ENCODE measurements around the gene FAM89B.

Gene FAM89B

GRCh38 chr11:65591939-65592857, 19.9 kb downstream of the FAM89B start:
- DNase-seq: no peak

DNA sequence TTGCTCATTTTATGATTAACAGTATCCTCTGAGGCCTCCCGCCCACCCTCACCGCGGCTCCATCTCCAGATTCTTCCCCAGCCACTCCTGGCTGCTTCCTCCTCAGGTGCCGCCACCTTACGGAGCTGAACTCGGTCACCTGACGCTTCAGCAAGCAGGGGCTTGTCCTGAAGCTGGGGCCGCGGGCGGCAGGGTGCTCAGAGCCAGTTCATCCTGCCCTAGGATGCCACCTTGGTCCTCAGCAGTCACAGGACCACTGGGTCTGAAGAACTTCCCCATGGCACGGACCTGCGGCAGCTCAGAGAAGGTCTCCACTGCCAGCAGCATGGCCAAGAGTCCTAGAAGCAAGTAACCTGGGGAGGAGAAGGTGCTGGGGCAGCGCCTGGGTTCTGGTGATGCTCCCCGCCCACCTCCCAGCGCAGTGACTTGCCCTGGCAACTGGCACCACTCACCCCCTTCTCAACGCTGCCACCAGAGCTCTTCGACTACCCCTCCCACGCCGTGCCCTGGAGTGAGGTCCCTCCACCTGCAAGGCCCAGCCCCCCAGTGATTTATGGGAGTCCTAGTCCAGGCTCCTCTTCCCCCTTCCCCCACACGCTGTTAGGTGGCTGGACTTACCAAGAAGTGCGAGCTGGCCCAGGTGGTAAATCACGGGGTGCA, 20.6 kb downstream of the FAM89B start:
- no peak for DNase-seq

- DNase-seq: peak; percentile 75
Measured at GRCh38 chr11:65593518-65594414, 21.4 kb downstream of the FAM89B start.

DNA sequence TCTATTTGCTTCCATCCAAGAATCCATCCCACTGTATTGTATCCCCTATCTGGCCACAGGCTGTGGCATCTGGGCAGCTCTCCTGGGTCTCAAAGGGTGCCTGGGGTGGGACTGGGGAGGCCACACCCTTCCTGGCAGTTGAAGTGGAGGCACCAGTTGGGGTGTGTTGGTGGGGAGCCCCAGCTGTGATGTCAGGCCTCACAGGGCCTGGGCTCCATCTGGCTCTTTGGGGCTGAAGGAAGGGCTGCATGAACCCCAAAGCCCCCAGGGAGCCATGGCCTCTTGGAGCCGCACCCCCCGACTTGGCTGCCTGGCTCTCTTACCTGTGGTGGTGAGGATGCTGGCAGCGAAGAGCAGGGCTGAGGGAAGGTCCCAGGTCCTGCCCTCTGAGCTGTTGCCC, 22.8 kb downstream of the FAM89B start:
- peak; percentile 75 for DNase-seq

DNA sequence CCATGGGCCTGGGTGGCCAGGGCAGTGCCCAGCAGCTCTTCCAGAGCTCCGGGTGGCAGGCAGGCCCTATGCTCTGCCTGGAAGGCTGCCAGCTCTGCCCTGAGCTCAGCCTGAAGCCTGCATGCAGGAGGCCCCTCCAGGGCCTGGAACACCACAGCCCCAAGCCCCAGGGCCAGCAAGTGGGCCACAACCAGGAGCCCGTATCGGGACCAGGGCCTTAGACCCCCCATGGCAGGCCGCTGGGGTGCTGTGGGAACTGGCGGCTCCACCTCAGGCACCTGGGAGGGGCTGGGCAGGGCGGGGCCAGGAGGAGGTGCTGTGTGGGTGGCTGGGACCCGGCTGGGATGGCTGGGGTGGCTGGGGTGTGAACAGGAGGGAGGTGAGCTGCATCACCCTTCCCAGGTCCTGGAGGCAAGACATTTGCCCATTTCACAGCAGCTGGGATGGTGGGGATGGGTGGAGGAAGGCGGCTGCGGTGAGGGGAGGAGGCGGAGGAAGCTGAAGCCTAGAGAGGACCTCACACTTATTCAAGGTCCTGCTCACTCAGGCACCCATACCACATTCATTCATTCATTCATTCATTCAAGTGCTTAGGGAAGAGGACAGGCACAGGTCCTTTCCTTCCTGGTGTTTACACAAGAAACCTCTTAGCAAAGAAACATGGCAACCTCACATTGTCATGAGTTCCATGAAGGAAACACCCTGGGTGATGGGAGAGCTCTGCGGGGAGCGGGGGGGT, 23.4 kb downstream of the FAM89B start, which contains the start of gene KCNK7:
Gene KCNK7 (minus strand): TSS at position 258 of the 739 bp plus-strand sequence. CDS start 28 bp downstream, at position 230.
- DNase-seq: peak; percentile 65

GRCh38 chr11:65596520-65596919, 24.2 kb downstream of the FAM89B start:
- DNase-seq: no peak

GRCh38 chr11:65598258-65598699, 25.9 kb downstream of the FAM89B start:
- no peak for DNase-seq

DNA sequence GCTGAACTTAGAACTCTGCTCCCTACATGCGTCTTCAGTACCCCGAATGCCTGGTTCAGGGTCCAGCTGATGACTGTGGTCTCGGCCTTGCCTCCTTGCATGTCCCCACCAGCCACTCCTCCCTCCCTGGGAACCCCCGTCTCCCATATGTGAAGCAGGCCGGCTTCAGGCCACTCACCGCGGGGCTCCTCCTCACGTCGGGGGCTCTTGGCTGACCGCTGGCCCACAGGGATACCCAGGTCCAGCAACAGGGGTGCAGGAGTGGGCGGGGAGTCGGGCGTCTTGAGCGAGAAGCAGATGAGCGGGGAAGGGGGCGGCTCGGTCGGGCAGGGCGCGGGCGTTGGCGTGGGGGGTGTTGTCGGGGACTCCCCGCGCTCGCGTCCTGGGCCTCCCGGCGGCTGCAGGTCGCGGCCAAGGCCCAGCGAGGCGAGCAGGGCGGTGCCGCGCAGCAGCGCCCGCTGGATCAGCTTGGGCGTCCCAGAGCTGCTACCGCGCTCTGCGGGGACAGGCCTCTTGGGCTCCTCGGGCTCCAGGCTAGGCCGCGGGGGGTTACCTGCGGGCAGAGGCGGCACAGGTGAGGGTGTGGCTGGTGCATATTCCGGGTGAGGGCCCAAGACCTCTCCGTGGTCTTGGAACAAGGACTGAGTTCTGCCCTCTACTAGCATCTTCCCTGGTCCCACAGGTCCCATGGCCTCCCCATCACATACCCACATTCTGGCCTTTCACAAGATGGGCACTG, 27.0 kb downstream of the FAM89B start:
- no peak for DNase-seq

GRCh38 chr11:65599955-65600246, 27.6 kb downstream of the FAM89B start:
- DNase-seq: no peak

DNA sequence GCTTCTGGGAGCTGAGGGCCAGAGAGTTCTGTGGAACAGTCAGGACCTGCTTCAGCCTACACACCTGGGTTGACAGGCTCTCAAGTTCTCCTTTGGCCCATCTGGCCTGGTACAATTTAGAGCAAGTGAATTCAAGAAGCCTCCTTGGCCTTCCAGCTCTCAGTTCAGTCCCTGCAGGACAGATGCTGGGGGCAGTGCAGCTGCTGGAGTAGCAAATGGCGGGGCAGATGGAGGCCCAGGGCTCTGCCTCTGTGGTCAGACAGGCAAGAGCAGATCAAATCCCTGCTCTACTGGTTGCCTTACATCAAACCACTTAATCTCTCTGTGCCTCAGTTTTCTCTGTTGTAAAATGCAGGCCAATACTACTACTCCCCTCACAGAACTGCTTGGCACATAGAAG, 31.9 kb downstream of the FAM89B start:
- DNase-seq: no peak

- DNase-seq: peak; percentile 52
Measured at GRCh38 chr11:65606876-65607613, 34.7 kb downstream of the FAM89B start.

DNA sequence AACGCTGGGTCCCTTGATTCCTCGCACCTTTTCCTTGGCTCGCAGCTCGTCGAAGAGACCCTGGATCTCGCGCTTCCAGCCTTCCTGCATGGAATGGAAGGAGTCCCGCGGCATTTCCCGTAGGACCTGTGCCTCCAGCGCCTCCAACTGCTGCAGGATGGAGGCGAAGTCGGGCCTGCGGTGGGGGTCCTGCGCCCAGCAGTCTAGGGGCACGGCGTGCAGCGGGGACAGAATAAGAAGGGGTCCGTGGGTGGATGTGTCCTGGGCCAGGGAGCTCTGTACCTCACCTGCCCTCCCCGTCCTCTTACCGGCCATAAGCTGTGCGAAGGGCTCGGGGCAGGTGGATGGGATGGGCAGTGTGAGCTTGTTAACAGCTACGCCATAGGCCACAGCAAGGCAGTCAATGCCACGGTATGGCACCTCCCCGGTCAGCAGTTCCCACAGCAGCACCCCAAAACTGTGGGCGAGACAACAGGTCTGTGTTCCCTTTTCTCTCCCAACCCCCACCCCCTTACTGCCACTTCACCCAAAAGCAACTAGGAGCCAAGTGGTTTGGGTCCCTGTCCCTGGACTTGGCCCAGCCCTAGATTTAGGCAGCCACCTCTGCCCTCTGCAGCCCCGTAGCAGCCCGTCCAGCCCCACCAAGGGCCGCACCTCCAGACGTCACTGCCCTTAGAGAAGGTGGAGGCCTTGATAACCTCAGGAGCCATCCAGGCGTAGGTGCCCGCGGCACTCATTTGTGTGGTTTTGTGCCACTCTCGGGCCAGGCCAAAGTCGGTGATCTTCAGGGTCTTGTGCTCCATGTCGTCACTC, 35.5 kb downstream of the FAM89B start:
- no peak for DNase-seq

GRCh38 chr11:65609229-65609628, 36.9 kb downstream of the FAM89B start:
- peak; percentile 83 for DNase-seq

DNA sequence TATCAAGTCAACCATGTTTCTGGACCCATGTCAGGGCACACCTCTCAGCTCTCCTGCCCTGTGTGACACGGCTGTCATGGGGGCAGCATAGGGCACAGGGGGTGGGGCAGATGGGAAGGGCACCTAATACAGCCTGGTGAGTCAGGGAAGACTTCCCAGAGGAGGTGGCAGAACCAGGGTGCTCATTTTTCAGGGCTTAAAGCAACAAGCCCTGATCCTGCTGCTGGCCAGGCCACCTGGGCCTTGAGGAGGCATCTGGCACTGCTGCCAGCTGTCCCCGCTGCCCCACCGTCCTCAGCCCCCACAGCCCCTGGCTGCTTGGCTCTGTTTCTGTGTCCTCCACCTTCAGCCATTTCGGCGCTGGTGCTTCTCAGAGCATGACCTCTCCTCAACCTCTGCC, 37.3 kb downstream of the FAM89B start:
- peak; percentile 56 for DNase-seq

GRCh38 chr11:65610404-65610803, 38.1 kb downstream of the FAM89B start:
- DNase-seq: no peak

DNA sequence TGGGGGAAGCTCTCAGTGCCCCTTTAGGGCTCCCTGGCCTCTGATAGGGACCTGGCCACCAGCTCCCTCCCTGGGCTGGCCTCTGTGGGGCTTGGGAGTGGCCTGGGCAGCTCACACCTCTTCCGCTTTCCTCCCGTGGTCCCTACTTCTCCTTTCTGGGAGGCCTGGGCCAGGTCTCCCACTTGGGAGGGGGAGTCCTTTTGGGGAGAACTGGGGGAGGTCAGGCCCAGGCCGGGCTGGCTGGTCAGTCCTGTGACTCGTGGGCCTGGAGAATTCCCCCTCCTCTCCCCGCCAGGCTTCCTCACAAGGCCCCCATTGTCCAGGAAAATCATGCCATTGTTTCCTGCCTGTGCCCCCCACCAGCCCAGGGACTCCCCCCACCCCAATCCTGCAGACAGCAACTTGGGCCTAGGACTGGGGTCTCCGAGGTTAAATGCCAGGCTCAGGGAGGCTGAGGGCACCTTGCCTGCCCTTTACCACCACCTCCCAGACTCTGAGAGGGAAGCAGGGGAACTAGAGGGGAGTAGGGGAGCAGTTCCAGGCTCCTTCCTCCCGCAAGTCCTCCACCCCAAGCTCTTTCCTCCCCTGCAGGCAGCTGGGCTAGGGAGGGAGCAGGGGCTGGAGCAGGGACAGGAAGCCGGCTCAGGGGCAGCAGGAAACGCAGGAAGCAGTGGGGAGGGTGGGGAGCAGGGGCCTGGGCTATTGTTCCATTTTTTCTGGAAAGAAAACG, 38.9 kb downstream of the FAM89B start:
- peak; percentile 66 for DNase-seq

GRCh38 chr11:65611758-65612603, 39.6 kb downstream of the FAM89B start:
- no peak for DNase-seq

GRCh38 chr11:65612691-65613090, 40.4 kb downstream of the FAM89B start:
- DNase-seq: no peak

All from hematopoietic multipotent progenitor cell treated with erythropoietin and hydrocortisone succinate and interleukin-3 and kit ligand, for 6 days (in vitro differentiated cells).